Kidney tubule cell (primary cell): Measurements from ENCODE around the gene ACOX1.

ENCODE experiments used
- DNase-seq: peaks from one replicate; pipeline ENCODE4 v3.0.0-alpha.2; 2018; ENCODE audit warnings: low spot score

ACOX1 gene

GRCh38 chr17:75891605-75892555, 87.1 kb downstream of the ACOX1 start:
- DNase-seq = no peak
